G401 (cell line): ENCODE data around the gene WIPF1. TPM values are rescaled to one million over a fixed set of nuclear protein-coding genes. Genes with fewer than 3 reads are reported as not detected.

Experiments used
- DNase-seq: peaks from one replicate; pipeline ENCODE4 v3.0.0-alpha.2; 2015; ENCODE audit warnings: low spot score
- in situ Hi-C: cut with HindIII; loops from 2 replicates; pipeline ENCODE4 v1.10.0; 2016; ENCODE audit warnings: low sequenced_read_pairs, mixed read lengths
- total RNA-seq: library from RNA; depleted of rRNA; stranded (reverse); fragments of >200 nt; shearing (Covaris generic); gene quantifications from 2 replicates; pipeline ENCODE4 v1.2.3, GENCODE V29; 2014

WIPF1 gene
- total RNA-seq, 1 experiment from 2014 or later = not detected

DNA sequence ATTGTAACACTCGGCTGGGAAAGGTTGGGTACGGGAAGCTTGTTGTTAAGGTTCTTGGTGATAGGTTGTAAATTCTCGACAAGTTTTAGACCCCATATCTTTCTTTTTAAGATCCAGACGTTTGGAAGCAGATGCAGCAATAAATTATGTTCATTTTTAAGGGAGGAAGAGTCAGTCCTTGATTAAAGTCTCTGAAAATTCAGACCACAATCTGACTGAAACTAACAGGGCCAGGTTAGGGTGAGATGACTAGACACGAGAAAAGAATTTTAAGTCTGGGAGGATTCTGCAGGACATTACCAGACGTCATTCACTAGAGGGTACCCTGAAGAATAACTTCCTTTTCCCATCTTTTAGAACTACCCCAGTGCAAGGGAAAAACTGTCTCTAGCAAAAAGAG is 16.1 kb downstream of the WIPF1 start:
- in situ Hi-C loops = no loop called here
- DNase-seq = no peak

DNA sequence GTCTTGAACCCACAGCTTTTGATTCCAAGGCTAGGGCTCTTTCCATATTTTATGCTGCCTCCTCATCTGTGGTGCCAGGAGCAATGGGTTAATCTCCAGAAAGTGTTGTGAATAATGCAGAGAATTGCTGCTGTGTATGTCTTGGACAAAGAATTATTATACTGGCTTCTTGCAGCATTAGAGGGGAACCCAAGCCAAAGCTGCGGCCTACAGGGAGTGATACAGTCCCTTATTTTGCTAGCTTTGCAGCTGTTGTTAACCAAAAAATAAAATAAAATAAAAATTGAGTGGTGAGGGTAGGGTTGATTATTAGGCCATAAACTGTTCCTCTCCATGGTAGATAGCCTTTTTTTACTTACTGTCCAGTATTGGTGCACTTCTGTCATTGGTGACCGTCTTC is 16.7 kb downstream of the WIPF1 start:
- no peak for DNase-seq
- in situ Hi-C loops = no loop called here

DNA sequence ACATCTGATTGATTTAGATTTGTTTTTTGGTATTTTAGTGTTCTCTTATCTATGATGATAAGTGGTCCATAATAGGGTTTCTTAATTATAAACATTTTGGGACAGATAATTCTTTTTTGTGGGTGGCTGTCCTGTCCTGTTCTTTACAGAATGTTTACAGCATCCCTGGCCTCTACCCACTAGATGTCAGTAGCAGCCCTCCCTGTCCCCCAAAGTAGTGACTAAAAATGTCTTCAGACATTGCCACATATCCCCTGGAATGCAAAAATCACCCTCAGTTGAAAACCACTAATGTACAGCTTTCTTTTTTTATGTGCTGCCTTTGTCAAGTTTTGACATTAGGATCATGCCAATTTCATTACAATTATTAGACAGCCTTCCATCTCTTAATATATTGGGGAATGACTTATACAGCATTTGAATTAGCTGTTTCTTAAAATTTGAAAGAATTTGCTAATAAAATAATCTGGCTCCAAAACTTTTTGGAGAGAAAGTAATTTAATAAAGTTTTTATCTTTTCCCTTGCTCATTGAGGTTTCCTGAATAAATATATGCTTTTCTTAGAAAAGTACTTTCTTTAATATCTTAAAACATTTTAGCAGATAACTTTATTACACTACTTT is 19.5 kb downstream of the WIPF1 start:
- in situ Hi-C loops = no loop called here
- DNase-seq = peak; percentile 6

DNA sequence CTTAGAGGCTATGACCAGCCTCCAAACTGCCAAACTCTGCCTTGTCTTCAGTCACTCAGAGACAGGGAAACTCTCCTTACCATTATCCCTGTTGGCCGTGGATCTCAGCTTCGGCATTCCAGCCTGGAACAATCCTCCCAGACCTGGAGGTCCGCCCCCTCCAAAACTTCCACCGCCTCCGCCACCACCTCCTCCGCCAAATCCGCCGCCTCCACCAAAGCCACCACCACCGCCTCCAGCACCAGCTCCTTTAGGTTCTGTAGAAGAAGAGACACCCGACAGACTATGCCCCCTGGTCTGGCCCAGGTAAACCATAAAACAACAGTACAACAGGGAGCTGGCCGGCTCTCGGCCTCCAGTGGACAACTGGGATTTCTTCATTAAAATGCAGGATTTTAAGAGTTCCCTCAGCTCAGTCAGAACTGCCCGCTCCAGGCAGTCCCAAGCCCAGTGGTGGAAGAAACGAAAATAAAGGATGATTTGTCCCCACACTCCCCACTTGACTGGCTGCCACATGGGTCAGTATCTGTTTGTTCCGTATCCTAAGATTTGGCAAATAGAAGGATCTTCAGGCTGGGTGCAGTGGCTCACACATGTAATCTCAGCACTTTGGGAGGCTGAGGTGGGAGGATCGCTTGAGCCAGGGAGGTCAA is 22.4 kb downstream of the WIPF1 start:
- DNase-seq = no peak
- in situ Hi-C loops = no loop called here

DNA sequence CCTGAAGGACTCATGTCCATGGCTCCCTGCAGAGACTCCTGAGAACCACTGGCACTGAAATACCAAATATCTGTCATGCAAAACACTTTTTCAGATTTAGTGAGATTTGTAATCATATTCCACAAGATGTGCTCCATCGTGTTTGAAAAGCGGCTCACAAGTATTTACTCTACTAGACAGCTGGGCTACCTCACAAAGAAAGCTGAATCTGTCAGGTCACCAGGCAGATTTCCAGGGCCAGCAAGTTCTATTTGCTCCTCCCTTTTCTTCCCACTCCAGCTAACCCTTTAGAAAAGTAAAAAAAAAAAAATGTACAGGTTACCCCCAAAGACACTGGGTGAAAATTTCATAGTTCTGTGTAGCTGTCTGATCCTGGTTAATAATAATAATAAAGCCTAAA is 22.9 kb downstream of the WIPF1 start:
- in situ Hi-C loops = no loop called here
- no peak for DNase-seq

DNA sequence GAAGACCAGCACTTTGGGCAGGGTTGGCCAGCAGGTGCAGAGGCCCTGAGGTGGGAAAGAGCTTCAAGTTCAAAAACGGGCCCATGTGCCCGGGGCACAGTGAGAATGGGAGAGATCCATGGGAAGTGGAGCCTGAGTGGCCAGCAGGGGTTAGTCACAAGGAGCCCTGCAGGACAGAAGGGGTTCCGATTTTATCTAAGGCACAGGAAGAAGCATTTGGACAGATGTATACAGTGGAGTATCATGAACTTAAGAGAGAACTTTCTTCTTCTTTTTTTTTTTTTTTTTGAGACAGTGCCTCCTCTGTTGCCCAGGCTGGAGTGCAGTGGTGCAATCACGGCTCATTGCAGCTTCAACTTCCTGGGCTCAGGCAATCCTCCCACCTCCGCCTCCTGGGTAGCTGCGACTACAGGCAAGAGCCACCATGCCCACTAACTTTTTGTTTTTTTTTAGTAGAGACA is 24.0 kb downstream of the WIPF1 start:
- in situ Hi-C loops = no loop called here
- no peak for DNase-seq

DNA sequence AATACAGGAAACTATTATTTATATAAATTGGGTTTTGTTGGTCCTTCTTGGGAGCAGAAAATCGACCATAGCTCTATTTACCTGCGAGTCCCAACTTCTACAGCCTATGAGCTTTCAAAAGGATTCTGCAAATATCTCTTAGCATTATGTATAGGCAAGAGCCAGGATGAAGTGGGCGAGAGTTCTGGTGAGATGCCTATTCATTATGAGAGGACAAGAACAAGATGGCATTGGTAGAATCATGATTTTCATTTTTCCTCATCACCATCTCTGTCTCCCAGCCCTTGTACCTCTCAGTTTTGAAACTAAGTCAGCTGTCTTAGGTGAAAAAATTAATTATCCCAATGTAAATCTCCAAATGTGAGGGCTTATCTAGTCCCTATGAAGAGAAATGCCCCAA is 25.0 kb downstream of the WIPF1 start:
- in situ Hi-C loops = no loop called here
- DNase-seq = no peak

DNA sequence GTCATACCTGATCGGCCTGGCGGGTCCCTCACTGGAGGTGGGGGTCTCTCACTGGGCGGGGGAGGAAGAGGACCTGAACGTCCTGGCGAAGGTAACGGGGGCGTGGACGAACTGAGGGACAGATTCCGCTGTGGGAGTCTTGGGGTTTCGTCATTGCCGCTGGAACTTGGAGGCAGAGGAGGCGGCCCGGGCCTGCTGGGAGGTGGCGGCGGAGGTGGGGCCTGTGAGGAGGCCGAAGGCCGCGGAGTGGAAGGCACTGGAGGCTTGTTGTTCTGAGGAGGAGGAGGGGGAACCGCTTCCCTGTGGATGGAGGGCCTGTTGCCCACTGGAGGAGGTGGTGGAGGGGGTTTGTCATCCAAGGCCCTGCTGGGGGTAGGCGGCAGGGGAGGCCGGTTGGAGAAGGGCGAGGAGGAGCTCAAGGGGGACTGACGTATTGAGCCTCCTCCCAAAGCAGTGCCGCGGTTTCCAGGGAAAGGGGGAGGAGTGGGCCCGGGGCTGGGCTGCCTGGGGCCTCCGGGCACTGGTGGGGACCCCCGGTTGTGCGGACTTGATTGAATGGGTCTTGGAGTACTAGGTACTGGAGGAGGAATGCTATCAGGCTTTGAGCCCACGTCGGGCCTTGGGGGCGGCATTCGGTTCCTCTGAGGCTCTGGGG is 25.8 kb downstream of the WIPF1 start:
- DNase-seq = no peak
- in situ Hi-C loops = no loop called here

DNA sequence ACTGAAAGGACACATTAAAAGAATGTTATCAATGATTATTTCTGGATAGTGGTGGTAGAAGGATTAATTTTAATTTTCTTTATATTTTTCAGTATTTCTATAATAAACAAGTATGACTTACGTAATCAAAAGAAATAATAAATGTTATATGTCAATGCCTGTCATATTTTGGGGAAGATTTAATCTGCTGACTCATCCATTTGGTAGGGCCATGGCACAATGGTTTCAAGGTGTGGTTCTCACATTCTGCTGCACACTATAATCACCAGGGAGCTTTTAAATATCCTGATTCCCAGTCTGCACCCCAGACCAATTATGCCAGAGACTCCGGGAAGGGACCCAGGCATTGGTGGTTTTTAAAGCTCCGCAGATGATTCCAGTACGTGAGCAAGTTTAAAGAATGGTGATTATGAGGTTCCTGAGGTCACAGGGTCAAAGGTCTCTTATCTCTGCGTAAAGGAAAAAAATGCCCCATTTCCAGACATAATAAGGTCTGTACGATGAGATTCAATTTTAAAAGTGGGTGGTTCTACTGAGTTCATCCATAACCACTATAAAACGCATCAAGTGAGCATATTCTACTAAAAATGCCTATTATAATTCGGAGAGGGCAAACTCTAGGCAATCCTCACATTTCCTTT is 27.2 kb downstream of the WIPF1 start:
- no peak for DNase-seq

DNA sequence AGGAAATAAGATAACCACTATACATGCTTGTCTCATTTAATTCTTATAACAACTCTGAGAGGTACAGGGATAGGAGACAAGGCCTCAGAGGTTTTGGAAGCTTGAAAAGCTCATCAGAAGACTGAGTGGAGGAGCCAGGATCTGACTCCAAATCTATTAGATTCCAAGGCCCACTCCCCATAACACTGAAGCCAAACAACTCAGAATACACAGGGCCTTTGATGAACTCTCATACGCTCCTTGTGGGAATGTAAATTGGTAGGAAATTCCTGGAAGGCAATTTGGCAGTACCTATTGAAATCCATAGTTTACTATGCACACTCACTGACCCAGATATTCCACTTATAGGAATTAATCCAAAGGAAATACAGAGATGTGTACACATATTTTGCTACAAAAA is 27.9 kb downstream of the WIPF1 start:
- no peak for DNase-seq
- in situ Hi-C loops = no loop called here

More for the DNA sequence above, 27.2 kb downstream of the WIPF1 start:
- in situ Hi-C loops = no loop called here

DNA sequence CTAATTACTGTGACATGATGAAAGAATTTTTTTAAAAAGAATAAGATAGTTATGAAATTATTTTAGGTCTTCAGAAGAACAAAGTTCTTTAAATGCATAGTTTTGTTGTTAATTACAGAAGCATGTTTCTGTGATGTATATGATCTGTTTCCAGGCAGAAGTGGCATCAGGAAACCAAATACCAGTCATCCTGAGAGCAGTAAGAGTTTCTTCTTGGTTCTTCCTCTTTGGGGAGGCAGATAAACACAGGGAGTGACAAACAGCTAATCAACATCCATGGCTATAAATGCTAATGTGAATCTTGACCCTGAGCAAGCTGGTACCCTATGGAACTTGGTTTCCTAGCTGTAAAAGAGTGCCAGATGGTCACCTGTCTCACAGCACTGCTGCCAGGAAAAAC is 29.2 kb downstream of the WIPF1 start:
- no peak for DNase-seq
- in situ Hi-C loops = no loop called here

DNA sequence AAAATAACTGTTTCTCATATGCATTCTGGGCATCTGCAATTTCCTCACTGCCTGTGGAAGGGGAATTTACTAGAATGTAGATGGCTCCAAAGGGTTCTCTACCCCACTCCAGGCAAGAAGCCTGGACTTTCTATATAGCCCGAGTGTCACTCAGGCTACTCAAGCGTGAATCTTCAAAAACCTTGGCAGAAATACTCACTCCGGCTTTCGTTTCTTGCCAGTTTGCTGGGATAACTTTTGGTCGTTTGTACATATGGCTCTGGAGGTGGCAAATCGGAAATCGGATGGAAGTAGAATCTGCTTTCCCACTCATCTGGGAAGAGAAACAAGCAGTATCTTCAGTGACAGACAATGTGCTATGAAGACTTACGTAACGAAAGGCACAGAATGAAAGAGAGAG is 30.7 kb downstream of the WIPF1 start:
- peak; percentile 1 for DNase-seq
- in situ Hi-C loops = no loop called here

DNA sequence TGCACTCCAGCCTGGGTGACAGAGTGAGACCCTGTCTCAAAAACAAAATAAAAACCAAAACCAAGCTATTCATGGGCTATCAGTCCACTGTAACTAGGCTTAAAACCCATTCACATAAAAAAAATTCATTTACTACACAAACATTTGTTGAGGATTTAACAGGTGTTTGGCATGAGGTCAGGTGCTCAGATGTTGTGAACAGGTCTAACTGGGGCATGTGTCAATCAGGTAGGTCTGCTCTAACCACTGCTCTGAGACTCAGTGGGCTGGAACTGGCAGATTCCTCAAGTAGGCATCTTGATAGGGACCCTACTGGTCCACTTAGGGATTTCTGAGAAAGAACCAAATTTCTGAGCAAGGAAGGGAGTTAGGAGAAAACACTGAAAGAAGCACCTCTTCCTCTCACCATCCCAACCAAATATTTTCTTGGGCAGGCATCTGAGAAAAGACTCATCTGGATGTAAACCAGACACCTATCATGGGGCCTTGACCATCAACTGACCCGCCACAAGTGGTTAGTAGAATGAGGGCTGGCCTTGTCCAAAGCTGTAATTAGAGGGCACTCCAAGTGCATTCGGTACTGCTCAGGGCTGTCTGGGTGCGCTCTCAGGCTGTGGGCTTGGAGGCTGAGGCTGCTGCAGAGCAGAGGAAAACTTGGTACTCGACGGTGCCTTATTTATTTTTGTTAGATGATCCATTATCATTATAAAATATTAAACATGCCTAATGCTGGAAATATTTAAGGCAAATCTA is 33.9 kb downstream of the WIPF1 start:
- no peak for DNase-seq
- in situ Hi-C loops = no loop called here

DNA sequence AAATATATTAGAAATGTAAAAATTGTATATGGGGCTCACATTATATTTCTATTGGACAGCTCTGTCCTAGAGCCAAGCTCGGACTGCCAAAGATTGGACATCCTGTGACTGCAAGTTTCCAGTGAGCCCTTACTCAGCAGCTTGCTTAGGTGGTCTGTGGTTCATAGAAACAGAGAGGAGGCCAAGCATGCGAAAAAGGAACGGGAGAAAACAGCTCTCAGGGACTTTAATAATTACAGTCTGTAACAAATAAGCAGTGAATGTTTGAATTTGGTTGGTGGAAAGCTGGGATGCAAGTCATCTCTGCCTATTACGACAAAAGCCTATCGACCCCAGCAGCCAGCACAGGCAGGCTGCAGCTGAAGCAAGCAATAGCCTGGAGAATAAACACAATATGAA is 35.6 kb downstream of the WIPF1 start:
- in situ Hi-C loops = no loop called here

DNA sequence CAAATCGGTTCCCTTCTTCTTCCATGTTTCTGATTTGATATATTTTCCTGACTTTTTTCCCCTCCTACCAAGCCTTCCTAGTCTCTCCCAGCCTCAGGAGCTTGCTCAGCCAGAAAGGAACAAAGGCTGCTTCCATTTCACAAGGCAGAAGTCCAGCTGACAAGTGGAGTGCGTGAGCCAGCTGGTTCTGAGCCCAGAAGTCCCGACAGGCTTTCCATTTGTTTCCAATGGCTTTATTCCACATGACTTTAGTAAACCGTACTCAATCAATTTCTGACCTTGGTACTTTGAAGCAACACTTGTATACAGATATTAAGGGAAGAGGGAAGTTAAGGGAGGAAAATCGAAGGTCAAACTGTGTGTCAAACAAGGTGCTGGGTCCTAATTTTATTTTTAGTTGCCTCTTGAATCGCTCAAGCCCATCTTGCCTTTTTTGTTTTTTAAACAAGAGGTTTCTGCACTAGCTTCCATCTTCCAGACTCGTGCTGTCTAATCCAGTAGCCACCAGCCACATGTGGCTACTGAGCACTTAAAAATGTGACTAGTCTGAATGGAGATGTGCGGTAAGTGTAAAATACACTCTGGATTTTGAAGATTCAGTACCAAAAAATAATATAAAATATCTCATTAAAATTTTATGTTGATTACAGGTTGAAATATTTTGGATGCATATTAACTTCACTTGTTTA is 36.2 kb downstream of the WIPF1 start:
- DNase-seq = peak; percentile 95
- in situ Hi-C loops = no loop called here

More for the DNA sequence above, 35.6 kb downstream of the WIPF1 start:
- DNase-seq = peak; percentile 18

DNA sequence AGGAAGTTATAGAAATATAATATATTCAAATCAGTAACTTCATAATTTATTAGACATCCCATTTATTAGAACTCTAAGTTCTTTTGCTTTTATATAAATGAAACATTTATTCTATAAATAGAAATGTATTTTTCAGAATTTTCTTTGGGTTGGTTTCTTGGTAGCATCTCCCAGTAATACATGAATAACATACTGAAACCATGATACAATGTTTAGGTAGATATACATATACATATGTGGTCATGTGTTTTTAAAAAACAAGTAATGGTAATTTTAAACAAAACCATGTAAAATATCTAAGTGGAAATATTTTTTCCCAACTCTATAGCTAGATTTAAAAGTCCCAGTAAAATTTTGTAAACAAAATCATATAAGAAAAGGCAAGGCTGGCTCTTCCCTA is 36.9 kb downstream of the WIPF1 start:
- DNase-seq = no peak
- in situ Hi-C loops = no loop called here

DNA sequence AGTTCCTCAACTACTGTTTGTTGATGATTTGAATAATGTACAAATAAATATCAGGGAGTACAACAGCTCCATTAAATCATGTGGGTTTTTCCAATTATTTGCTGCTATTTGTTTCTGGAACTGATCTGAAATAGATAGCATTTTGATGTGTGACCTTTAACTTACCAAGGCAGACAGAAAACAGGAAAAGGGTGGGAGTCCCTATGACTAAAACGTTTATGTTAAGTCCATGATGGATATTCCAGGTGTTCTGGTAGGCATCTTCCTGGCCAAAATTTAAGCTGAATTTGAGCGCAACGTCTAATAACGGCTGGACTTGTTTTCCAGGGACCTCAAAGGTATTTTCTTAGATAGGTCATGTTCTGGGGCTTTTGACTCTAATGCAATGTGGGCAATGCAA is 41.6 kb downstream of the WIPF1 start:
- in situ Hi-C loops = no loop called here
- DNase-seq = no peak

DNA sequence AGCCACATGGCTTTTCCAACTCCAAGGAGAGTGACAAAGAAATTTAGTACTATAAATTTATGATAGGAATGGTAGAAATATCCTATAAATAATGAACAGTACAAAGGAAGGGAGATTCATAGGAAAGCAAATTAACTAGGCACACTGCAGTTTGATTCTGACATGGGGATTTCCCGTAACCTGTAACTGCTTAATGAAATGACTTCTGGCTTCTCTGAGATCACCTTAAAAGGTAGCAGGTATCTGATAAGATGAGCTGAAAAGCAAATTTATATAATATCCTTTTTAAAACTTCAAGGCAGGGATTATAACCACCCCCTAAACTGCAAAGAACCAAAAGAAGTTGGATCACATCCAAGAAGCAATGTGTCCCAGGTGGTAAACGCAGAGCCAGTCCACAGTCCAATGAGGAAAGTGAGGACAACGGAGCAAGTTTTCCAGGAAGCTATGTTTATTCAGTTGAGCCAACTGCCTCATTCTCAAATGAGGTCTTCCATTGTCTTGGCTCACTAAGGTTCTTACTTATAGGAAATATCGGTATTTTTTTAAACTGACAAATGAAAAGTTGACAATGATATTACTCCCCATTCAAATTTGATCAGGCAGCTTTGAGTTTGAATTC is 43.0 kb downstream of the WIPF1 start:
- in situ Hi-C loops = no loop called here
- no peak for DNase-seq
